Stimulated activated CD8-positive, alpha-beta memory T cell treated with anti-CD3 and anti-CD28 coated beads, Interleukin-4, amount 100 ng/mL, for 4 hours (primary cell): ENCODE data around the gene ST7L.
"Not testable (repeated sequence)": the region's sequence is repeated elsewhere in the genome, so short reads cannot be mapped to it uniquely, and the experiment has no call there.

Experiments used
- DNase-seq, 2 donors: peaks; one replicate each; pipeline ENCODE4 v3.0.0-alpha.2; 2020; ENCODE audit warnings: low read depth in 2 of 2, low spot score in 1 of 2

ST7L gene

DNA sequence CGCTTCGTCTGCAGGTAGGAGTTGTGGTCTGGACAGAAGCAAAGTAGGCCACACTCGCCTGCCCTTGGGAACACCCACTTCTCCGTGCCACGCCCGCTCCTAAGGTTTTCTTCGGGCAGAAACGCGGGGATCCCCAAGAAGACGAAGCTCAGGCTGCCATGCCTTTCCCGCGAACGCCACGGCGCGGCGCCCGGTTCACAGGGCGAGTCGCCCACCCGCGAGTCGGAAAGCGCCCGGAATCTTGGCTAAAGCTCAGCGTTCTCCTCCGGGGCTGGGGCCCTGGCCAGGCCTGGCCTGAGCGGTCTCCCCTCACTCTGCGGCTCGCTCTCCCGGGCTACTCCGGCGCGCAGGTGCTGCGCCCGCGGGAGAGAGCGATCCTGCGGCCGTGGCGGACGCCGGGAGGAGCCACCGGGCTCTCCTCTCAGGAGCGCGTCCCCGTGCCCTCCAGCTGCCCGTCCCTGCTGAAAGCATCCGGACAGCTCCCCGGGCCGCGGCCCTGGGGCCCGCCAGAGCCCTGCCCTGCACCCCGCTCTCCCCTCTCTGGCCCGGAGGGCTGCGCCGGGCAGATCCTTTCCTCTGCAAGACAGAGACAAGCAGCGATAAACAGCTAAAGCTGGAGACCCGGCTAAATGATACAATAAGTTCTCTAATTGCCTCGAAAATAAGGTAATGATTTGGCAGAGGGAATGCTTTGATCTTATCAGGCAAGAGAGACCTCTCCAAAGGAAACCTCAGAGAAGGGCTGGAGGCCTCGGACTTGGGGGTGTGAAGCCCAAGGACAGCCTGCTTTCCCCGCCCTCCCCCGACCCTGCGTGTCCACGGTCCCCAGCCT is 116.9 kb downstream of the ST7L start:
- no peak for DNase-seq

DNA sequence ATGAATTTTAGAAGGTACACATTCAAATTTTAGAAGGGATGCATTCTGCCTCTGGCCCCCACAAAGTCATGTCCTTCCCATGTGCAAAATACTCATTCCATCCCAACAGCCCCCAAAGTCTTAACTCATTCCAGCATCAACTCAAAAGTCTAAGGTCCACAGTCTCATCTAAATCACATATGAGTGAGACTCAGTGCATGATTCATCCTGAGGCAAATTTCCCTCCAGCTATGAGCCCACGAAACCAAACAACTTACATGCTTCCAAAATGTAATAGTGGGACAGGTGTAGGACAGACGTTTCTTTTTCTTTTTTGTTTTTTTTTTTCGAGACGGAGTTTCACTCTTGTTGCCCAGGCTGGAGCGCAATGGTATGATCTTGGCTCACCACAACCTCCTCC is 122.7 kb downstream of the ST7L start:
- DNase-seq: no peak

DNA sequence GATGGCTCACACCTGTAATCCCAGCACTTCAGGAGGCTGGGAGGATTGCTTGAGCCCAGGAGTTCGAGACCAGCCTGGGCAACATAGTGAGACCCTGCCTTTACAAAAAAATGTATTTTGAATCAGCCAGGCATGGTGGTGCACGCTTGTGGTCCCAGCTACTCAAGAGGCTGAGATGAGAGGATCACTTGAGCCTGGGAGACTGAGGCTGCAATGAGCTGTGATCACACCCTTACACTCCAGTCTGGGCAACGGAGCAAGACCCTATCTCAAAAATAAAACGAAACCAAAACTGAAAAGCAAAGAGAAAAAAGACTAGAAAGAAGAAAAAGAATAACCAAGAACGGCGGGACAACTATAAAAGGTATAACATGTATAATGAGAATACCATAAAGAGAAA is 125.6 kb downstream of the ST7L start:
- no peak for DNase-seq

DNA sequence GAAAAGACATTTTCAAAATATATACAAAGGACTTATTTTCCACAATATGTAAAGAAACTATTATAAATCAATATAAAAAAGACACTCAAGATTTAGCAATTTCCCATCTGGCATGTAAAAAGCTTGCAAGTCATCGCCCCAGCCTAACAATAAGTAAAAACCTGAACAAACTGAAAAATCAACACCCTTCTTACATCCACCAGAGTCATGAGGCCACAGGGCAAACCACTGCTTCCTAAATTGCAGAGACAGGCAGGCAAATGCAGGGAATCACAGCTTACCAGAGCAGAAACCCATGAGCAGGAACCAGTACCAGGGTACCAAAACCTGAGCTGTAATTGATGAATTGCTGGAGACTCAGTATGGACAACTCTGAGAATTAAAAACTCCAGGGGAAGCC is 126.9 kb downstream of the ST7L start:
- no peak for DNase-seq

DNA sequence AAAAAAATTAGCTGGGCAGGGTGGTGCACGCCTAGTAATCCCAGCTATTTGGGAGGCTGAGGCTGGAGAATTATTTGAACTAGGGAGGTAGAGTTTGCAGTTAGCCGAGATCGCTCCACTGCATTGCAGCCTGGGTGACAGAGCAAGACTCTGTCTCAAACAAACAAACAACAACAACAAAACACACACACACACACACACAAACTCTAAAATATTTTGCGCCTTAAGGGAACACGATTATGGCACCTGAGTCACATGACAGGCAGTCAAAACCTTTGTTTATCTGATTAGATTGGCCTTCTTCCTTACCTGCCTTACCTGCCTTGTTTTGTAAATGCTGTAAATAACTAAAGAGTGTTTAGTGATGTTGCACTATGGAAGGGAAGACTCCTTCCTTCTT is 130.8 kb downstream of the ST7L start:
- no peak for DNase-seq

GRCh38 chr1:112487686-112488085 is 131.3 kb downstream of the ST7L start:
- not testable (repeated sequence) for DNase-seq

GRCh38 chr1:112486063-112486462 is 132.9 kb downstream of the ST7L start:
- not testable (repeated sequence) for DNase-seq

DNA sequence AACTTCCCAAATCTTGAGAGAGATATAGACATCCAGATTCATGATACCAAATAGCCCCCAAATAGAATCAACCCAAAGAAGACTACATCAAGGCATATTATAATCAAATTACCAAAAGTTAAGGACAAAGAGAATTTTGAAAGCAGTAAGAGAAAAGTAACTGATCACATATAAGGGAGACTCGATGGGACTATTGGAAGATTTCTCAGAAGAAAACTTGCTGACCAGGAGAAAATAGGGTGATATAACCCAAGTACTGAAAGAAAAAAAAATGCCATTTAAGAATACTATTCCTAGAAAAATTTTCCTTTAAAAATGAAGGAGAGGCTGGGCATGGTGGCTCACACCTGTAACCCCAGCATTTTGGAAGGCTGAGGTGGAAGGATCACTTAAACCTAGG is 140.6 kb downstream of the ST7L start:
- no peak for DNase-seq

DNA sequence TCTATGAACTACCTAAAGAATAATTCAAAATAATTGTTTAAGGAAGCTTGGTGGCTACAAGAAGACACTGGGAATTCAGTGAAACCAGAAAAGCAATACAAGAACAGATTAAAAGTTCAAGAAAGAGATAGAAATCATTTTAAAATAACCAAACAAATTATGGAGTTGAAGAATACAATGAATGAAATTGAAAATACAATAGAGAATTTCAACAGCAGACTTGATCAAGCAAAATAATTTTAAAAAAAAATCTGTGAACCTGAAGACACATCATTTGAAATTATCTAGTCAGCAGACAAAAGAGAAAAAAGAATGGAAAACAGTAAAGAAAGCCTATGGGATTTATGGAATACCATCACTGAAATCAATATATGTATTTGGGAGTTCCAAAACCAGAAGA is 141.4 kb downstream of the ST7L start:
- DNase-seq: no peak
